Measurements from ENCODE around the gene GATA2.

GRCh38 chr3:128473180-128473519 lies 19.9 kb downstream of the GATA2 start:
- TF ChIP-seq CTCF (IDR thresholded peaks at IDR 0.05; ENCODE audit: control extremely low read depth in 1 of 3, insufficient read depth in 1 of 3, low read depth in 1 of 3, low read length in 3 of 3) (no peak), BRCA1 (IDR thresholded peaks at IDR 0.05; ENCODE audit: low read depth, low read length) (no peak), MAX (IDR thresholded peaks at IDR 0.05) (no peak), GABPA (IDR thresholded peaks at IDR 0.05; ENCODE audit: borderline replicate concordance, insufficient read depth, low read length) (no peak), CHD2 (IDR thresholded peaks at IDR 0.05; ENCODE audit: low read length) (no peak), POLR2AphosphoS5 (IDR thresholded peaks at IDR 0.05; ENCODE audit: low read depth, low read length) (no peak), CHD1 (IDR thresholded peaks at IDR 0.05; ENCODE audit: low read depth, low read length) (no peak), CBX5 (IDR thresholded peaks at IDR 0.05; ENCODE audit: low read depth, low read length) (no peak), POLR2A (IDR thresholded peaks at IDR 0.05; ENCODE audit: control extremely low read depth in 1 of 2, low read depth in 2 of 2, low read length in 2 of 2) (no peak), EZH2 (IDR thresholded peaks at IDR 0.05; ENCODE audit: low read depth, low read length, severe bottlenecking) (no peak)
